Neuron (in vitro differentiated cells): ENCODE results near the gene ZBBX.
"Not testable (repeated sequence)": the region's sequence is repeated elsewhere in the genome, so short reads cannot be mapped to it uniquely, and the experiment has no call there.

Experiments used
- H2AFZ ChIP-seq: one replicate; pipeline ENCODE4 v1.6.1; 2013; ENCODE audit warnings: low read depth, mild to moderate bottlenecking, inconsistent platforms, low read length, moderate library complexity
- H3K27me3 ChIP-seq: one replicate; pipeline ENCODE4 v1.6.1; 2013; ENCODE audit warnings: low read length; ENCODE audit not compliant: insufficient read depth
- H3K36me3 ChIP-seq: one replicate; pipeline ENCODE4 v1.6.1; 2013; ENCODE audit warnings: low read length; ENCODE audit not compliant: insufficient read depth
- H3K4me1 ChIP-seq: one replicate; pipeline ENCODE4 v1.6.1; 2013; ENCODE audit warnings: low read length; ENCODE audit not compliant: insufficient read depth
- H3K4me3 ChIP-seq: 2 replicates; pipeline ENCODE4 v1.5.1; 2013; ENCODE audit warnings: mild to moderate bottlenecking, low read length, moderate library complexity
- H3K9me3 ChIP-seq: one replicate; pipeline ENCODE4 v1.6.1; 2013; ENCODE audit warnings: low read length

Gene ZBBX, protein sequence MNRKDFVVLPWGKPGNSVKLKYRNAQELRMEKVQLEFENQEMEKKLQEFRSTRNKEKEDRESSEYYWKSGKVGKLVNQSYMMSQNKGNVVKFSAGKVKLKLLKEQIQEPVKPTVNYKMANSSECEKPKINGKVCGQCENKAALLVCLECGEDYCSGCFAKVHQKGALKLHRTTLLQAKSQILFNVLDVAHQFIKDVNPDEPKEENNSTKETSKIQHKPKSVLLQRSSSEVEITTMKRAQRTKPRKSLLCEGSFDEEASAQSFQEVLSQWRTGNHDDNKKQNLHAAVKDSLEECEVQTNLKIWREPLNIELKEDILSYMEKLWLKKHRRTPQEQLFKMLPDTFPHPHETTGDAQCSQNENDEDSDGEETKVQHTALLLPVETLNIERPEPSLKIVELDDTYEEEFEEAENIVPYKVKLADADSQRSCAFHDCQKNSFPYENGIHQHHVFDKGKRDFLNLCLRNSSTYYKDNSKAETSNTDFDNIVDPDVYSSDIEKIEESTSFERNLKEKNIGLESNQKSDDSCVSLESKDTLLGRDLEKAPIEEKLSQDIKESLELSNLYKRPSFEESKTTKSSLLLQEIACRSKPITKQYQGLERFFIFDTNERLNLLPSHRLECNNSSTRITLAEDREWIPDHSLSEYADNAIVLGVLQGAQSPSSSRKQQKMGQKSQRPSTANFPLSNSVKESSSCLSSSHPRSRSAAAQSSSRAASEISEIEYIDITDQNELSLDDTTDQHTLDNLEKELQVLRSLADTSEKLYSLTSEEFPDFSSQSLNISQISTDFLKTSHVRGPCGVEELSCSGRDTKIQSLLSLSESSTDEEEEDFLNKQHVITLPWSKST

DNA sequence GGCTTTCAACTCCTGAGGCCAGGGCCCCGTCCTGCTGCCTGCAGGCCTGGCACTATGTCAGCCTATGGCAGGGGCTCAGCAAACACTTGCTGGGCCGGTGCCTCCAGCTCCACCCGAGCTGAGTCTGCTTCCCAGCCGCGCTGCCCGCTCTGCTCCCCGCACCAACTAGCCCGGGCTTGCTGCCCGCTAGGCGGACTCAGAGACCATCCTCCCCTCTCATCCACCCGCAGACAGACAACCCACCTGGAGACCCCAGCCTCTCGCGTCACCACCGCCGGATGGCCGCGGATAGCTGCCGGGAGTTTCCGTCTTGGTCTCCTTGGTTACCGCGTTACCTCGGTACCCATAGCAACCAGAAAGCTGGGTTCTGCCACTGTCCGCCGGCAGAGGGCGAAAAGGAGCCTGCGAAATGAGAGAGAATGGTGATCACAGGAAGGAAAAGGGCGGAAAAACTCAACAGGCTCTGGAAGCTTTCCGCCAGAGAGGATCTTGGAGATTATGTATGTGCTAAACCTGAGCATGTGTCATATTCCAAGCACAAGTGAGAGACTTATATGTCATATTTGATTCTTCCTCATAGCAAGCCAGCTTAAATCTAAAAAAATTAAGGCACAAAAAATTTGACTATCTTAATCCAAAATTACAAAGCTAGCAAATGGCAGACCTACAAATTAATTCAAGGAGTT lies at the start of gene ZBBX:
Gene ZBBX (minus strand): TSS at position 294 of the 686 bp plus-strand sequence. CDS start 7,396 bp downstream, outside the sequence.
- H3K4me1 ChIP-seq, result peaks cover 15% of the 10 kb centered on the region
- no peaks in the 10 kb centered on the region for H3K36me3 ChIP-seq
- peak within 1 kb of the TSS; percentile 57 for H3K4me3 ChIP-seq
- H3K27me3 ChIP-seq, result no peaks in the 10 kb centered on the region
- no peaks in the 10 kb centered on the region for H3K9me3 ChIP-seq
- H2AFZ ChIP-seq, result peak within 1 kb of the TSS; percentile 84

DNA sequence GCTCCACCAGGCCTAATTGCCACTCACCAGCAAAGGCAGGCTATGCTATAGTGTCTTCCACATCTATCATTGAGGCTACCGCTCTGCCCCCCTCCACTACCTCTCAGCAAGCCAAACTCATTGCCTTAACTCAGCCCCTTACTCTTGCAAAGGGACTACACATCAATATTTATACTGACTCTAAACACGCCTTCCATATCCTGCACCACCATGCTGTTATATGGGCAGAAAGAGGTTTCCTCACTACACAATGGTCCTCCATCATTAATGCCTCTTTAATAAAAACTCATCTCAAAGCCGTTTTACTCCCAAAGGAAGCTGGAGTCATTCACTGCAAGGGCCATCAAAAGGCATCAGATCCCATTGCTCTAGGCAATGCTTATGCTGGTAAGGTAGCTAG lies 46.9 kb upstream of the ZBBX start:
- not testable (repeated sequence) for H2AFZ ChIP-seq, H3K4me3 ChIP-seq, H3K4me1 ChIP-seq, H3K27me3 ChIP-seq, H3K36me3 ChIP-seq, H3K9me3 ChIP-seq

DNA sequence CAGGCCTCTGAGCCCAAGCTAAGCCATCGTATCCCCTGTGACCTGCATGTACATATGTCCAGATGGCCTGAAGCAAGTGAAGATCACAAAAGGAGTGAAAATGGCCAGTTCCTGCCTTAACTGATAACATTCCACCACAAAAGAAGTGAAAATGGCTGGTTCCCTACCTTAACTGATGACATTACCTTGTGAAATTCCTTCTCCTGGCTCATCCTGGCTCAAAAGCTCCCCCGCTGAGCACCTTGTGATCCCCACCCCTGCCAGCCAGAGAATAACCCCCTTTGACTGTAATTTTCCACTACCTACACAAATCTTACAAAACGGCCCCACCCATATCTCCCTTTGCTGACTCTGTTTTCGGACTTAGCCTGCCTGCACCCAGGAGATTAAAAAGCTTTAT lies 42.3 kb upstream of the ZBBX start:
- H3K27me3 ChIP-seq, H3K4me1 ChIP-seq: not testable (repeated sequence)

DNA sequence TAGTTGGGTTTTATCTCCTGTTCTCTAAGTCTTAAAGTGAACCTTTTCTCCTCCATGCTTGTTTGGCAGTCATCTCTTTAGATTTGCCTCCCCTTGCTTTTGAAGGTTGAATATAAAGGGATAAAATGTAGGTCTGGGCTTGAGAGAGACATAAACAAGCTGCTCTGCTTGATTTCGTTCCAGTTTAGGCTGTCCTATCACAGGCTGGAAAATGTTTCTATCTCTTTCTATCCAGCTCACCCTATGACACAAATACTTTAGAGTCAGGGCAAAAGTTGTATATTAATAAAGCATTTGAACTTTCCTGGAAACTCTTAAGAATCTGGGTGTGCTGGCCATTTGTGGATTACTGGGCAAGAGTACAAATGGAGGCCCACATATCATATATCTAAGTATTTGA lies 29.5 kb upstream of the ZBBX start:
- no peaks in the 10 kb centered on the region for H3K36me3 ChIP-seq
- H3K9me3 ChIP-seq, result no peaks in the 10 kb centered on the region
- no peaks in the 10 kb centered on the region for H3K27me3 ChIP-seq
- peaks cover 4% of the 10 kb centered on the region for H3K4me1 ChIP-seq
- no peak overlapping the region for H3K4me3 ChIP-seq
- no peak overlapping the region for H2AFZ ChIP-seq

More for the DNA sequence above, 42.3 kb upstream of the ZBBX start:
- not testable (repeated sequence) for H2AFZ ChIP-seq, H3K9me3 ChIP-seq, H3K4me3 ChIP-seq, H3K36me3 ChIP-seq

DNA sequence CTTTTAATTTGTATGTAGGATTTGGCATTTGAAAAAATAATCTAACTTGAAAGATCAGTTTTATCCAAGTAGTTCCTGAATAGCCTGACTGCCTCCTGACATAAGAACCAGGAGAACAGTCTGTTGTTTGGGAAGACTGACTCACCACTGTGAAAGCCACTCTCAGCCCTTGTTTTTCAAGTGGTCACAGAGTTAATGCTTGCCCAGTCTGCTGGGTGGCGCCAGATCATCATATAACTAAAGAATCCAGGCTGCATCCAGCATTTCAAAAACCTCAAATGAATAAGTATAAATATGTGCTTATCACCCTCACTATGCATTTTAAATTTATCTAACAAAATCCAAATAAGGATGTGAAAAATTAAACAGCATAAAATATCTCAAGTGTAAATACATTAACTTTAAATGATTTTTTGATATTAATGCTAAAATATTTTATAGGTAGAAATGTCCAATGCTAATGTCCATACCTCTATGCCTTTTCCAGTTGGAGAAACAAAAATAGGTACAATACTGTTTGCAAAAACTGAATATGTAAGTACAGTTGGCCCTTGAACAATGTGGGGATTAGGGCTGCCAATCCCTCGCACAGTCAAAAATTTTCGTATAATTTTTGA lies 26.9 kb upstream of the ZBBX start:
- H3K4me3 ChIP-seq, result no peak overlapping the region
- H3K27me3 ChIP-seq, result no peaks in the 10 kb centered on the region
- H3K4me1 ChIP-seq, result peaks cover 4% of the 10 kb centered on the region
- H3K36me3 ChIP-seq, result no peaks in the 10 kb centered on the region
- no peak overlapping the region for H2AFZ ChIP-seq
- H3K9me3 ChIP-seq, result no peaks in the 10 kb centered on the region

DNA sequence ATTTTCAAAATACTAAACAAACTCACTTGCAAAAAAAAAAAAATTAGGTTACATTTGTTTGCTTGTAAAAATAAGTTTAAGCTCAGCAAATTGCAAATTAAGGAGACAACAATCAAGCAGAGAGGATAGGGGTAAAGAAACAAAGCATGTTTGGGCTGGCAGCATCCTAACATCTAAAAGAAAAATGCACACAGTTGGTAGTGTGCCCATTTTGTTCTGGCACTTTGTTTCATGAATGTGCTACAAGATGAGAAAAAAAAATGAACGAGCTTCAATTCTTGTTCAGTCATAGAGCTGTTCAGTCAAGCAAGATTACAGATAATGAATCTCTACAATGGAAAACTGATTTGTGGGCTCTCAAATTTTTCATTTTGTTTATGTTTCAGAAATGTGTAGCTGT lies 17.7 kb upstream of the ZBBX start:
- no peaks in the 10 kb centered on the region for H3K27me3 ChIP-seq
- H3K9me3 ChIP-seq, result no peaks in the 10 kb centered on the region
- no peaks in the 10 kb centered on the region for H3K36me3 ChIP-seq
- no peak overlapping the region for H3K4me3 ChIP-seq
- no peaks in the 10 kb centered on the region for H3K4me1 ChIP-seq
- H2AFZ ChIP-seq, result no peak overlapping the region

DNA sequence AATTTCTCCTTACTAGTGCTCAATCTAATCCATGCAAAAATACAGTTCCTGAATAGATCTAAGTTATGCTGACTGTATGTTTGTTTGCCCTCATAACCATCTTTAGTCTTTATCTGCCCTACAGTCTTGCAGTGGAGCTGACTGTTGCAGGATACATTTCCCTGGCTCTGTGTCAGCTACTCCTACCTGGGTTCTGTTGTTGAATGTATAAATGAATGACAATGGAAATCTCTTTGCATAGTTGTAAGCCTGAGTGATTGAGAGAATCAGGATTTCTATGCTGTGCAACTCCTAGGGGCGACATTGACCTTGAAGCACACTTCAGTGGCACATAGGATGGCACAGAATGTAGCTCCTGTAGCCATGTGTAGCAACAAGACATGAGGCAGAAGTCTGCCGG lies 16.0 kb upstream of the ZBBX start:
- H3K27me3 ChIP-seq, result no peaks in the 10 kb centered on the region
- no peak overlapping the region for H2AFZ ChIP-seq
- no peak overlapping the region for H3K4me3 ChIP-seq
- H3K36me3 ChIP-seq, result no peaks in the 10 kb centered on the region
- no peaks in the 10 kb centered on the region for H3K9me3 ChIP-seq
- H3K4me1 ChIP-seq, result no peaks in the 10 kb centered on the region

DNA sequence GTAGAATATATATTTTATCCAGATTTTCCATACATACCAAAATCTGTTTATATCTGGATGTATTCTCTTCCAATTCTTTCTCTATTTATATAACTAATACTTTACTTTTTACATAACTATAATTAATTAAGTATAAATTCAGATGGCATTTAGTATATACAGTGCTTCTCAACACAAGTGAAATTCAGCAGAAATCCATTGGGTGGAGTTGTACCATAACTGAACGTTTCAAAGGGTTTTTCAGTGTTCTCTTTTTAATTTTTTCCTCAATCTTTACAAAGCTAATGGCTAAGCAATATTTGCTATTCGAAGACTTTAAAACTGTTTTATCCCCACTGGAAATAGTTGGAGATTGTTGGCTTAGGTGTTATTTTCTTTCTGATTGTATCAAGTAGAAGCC lies 13.9 kb upstream of the ZBBX start:
- no peaks in the 10 kb centered on the region for H3K27me3 ChIP-seq
- no peaks in the 10 kb centered on the region for H3K4me1 ChIP-seq
- H3K4me3 ChIP-seq, result no peak overlapping the region
- no peaks in the 10 kb centered on the region for H3K9me3 ChIP-seq
- H3K36me3 ChIP-seq, result no peaks in the 10 kb centered on the region
- H2AFZ ChIP-seq, result no peak overlapping the region

DNA sequence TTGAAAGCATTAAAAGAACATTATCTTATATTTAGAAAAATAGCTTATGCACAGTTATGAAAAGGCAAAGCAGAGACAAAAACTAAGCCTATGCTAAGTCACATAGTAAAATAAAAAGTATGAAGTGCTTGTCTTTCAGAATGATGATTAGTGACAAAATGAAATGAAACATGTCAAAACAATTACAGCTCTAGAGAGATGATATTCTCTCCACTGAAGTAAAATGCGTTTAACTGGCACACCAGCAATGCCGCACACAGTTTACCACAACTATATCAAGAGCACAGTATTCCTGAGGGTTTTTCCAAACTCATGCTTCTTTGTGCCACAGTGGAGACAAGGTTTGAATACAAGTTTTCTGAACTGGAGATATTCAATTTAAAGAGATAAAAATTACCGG lies 2.1 kb upstream of the ZBBX start:
- H3K9me3 ChIP-seq, result no peaks in the 10 kb centered on the region
- H2AFZ ChIP-seq, result no peak overlapping the region
- H3K4me3 ChIP-seq, result no peak overlapping the region
- H3K27me3 ChIP-seq, result no peaks in the 10 kb centered on the region
- H3K36me3 ChIP-seq, result no peaks in the 10 kb centered on the region
- H3K4me1 ChIP-seq, result peaks cover 15% of the 10 kb centered on the region

DNA sequence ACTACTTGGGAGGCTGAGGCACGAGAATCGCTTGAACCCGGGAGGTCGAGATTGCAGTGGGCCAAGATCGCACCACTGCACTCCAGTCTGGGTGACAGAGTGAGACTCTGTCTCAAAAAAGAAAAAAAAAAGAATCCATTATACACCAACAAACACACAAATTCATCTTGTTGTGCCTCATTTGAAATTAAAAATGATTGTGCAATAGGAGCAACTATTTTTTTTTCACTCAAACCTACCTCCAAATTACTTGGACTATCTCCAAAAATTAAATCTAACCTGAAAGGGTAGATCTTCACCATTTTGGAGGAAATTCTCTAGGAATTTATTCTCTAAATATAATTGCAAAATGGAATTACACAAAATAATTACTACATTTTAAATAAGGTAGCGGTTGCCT lies 4.6 kb downstream of the ZBBX start:
- H2AFZ ChIP-seq, result no peak overlapping the region

DNA sequence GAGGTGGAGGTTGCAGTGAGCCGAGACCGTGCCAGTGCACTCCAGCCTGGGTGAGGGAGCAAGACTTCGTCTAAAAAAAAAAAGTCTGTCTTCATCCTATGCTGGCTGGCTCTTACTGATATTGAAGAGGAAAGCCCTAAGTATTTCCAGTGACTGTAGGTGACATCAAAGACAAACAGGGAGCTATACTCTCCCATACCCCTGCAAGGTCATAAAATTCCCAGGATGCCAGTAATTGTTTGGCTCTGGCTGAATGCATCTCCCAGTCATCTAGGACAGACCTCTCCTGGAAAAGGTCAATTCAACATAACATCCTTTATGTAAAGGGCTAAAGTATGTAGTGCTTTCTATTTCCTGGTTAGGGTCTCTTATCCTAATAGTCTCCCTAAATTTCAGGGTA lies 8.0 kb downstream of the ZBBX start:
- H3K36me3 ChIP-seq, result no peaks in the 10 kb centered on the region
- no peak overlapping the region for H2AFZ ChIP-seq
- H3K9me3 ChIP-seq, result no peaks in the 10 kb centered on the region

More for the DNA sequence above, 4.6 kb downstream of the ZBBX start:
- Histone ChIP-seq H3K27me3 (no peaks in the 10 kb centered on the region), H3K36me3 (no peaks in the 10 kb centered on the region), H3K4me1 (peaks cover 5% of the 10 kb centered on the region), H3K9me3 (no peaks in the 10 kb centered on the region), H3K4me3 (no peak overlapping the region)

DNA sequence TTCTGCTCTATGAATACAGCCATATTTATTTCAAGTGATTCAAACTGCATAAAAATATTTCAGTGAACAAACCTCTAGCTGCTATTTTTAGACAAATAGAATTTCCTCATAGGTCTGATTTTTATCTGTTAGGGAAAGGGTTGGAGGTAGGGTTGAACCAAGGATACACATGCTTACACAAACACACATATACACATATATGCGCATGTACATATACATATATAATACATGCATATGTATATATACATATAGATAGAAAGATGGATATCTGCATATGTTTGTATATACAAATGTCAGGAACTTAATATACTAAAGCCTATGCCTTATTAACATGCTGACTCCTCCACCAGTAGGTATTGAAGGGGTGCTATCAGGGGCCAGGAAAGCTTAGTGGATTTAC lies 18.1 kb downstream of the ZBBX start:
- H3K4me1 ChIP-seq, result no peaks in the 10 kb centered on the region
- H3K4me3 ChIP-seq, result no peak overlapping the region
- no peaks in the 10 kb centered on the region for H3K27me3 ChIP-seq
- H2AFZ ChIP-seq, result no peak overlapping the region
- H3K36me3 ChIP-seq, result peaks cover 6% of the 10 kb centered on the region
- no peaks in the 10 kb centered on the region for H3K9me3 ChIP-seq

More for the DNA sequence above, 8.0 kb downstream of the ZBBX start:
- no peaks in the 10 kb centered on the region for H3K27me3 ChIP-seq
- no peaks in the 10 kb centered on the region for H3K4me1 ChIP-seq
- no peak overlapping the region for H3K4me3 ChIP-seq

DNA sequence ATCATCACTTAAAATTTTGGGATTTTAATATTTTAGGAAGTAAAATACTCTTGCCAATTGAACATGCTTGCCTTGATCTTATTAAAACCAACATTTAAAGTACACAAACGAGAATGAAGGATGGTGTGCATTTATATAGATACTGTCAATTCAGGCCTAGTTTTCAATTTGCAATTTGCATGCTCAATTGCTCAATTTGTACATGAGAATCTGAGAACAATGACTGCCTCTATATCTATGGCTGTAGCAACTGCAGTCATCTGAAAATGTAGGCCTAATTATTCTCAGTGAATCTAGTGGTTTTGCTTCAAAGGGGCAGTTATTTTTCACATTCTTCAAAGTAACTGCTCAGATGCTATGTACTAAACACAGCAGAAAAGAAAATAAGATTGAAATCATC lies 18.8 kb downstream of the ZBBX start:
- no peaks in the 10 kb centered on the region for H3K27me3 ChIP-seq
- no peak overlapping the region for H2AFZ ChIP-seq
- H3K4me1 ChIP-seq, result no peaks in the 10 kb centered on the region
- peaks cover 6% of the 10 kb centered on the region for H3K36me3 ChIP-seq
- no peak overlapping the region for H3K4me3 ChIP-seq
- no peaks in the 10 kb centered on the region for H3K9me3 ChIP-seq
